ENCODE data around the gene PRC1.

The PRC1 gene

GRCh38 chr15:90953947-90954711, 40.2 kb downstream of the PRC1 start:
- no peak for DNase-seq

- no peak for DNase-seq
These were observed 41.2 kb downstream of the PRC1 start for GRCh38 chr15:90952901-90953677.

GRCh38 chr15:90950676-90951075, 43.7 kb downstream of the PRC1 start:
- DNase-seq, result no peak

- no peak for DNase-seq
These were observed 44.2 kb downstream of the PRC1 start for GRCh38 chr15:90949979-90950675.

- DNase-seq, result no peak
These were observed 45.8 kb downstream of the PRC1 start for GRCh38 chr15:90948506-90948905.

GRCh38 chr15:90947577-90948357, 46.6 kb downstream of the PRC1 start:
- no peak for DNase-seq

GRCh38 chr15:90946941-90947576, 47.3 kb downstream of the PRC1 start:
- no peak for DNase-seq

- no peak for DNase-seq
These were observed 47.8 kb downstream of the PRC1 start for GRCh38 chr15:90946538-90946937.

- DNase-seq, result no peak
These were observed 49.2 kb downstream of the PRC1 start for GRCh38 chr15:90945091-90945490.

- no peak for DNase-seq
These were observed 51.8 kb downstream of the PRC1 start for GRCh38 chr15:90942354-90943120.

- no peak for DNase-seq
These were observed 53.3 kb downstream of the PRC1 start for GRCh38 chr15:90941038-90941437.

GRCh38 chr15:90939756-90940155, 54.6 kb downstream of the PRC1 start:
- DNase-seq, result no peak

- DNase-seq, result no peak
These were observed 56.1 kb downstream of the PRC1 start for GRCh38 chr15:90938261-90938660.

- DNase-seq, result no peak
These were observed 57.5 kb downstream of the PRC1 start for GRCh38 chr15:90936823-90937222.

GRCh38 chr15:90934949-90935751, 59.2 kb downstream of the PRC1 start, which contains the start of gene UNC45A:
TSS of gene UNC45A (plus strand) at chr15:90935285. CDS start at chr15:90935325, 40 bp downstream.
- DNase-seq, result peak; percentile 98

- peak; percentile 94 for DNase-seq
These were observed 59.9 kb downstream of the PRC1 start for GRCh38 chr15:90934256-90934948.

GRCh38 chr15:90933301-90933700, 61.0 kb downstream of the PRC1 start:
- DNase-seq, result no peak

GRCh38 chr15:90932660-90932991, 61.7 kb downstream of the PRC1 start:
- no peak for DNase-seq

GRCh38 chr15:90931828-90932659, 62.3 kb downstream of the PRC1 start, which contains the start of gene HDDC3:
TSS of gene HDDC3 (minus strand) at chr15:90932549. CDS start at chr15:90932540, 9 bp downstream.
- DNase-seq, result peak; percentile 95
